ENCODE results near the gene MPST. TPM values are rescaled to one million over a fixed set of nuclear protein-coding genes. Genes with fewer than 3 reads are reported as not detected.
A peak's percentile ranks its signal among the peaks of the same experiment; 100 is the strongest.

MPST gene
- total RNA-seq, 1 donor from 2014 or later = 36.4 TPM

GRCh38 chr22:37020192-37020479 is 594 bp downstream of the MPST start:
- intact Hi-C loops (cut with DNase I) = no loop called here
- ATAC-seq = peak; percentile 64
- DNase-seq (ENCODE audit: low spot score) = no peak

GRCh38 chr22:37021041-37021440 is 1.5 kb downstream of the MPST start:
- DNase-seq (ENCODE audit: low spot score) (no peak), ATAC-seq (no peak)
- intact Hi-C loops (cut with DNase I) = no loop called here

- intact Hi-C loops (cut with DNase I) = no loop called here
- peak; percentile 72 for DNase-seq (ENCODE audit: low spot score)
- ATAC-seq = no peak
Observed at GRCh38 chr22:37021710-37022482, 2.4 kb downstream of the MPST start.

GRCh38 chr22:37022483-37023337 is 3.2 kb downstream of the MPST start:
- intact Hi-C loops (cut with DNase I) = no loop called here
- no peak for DNase-seq (ENCODE audit: low spot score)
- ATAC-seq = no peak

GRCh38 chr22:37023743-37024338 is 4.3 kb downstream of the MPST start:
- intact Hi-C loops (cut with DNase I) = no loop called here
- ATAC-seq (no peak), DNase-seq (ENCODE audit: low spot score) (no peak)

GRCh38 chr22:37024339-37025157 is 5.0 kb downstream of the MPST start:
- intact Hi-C loops (cut with DNase I) = no loop called here
- ATAC-seq (no peak), DNase-seq (ENCODE audit: low spot score) (no peak)

GRCh38 chr22:37025500-37026070 is 6.0 kb downstream of the MPST start:
- DNase-seq (ENCODE audit: low spot score) (no peak), ATAC-seq (no peak)
- intact Hi-C loops (cut with DNase I) = no loop called here

- intact Hi-C loops (cut with DNase I) = no loop called here
- no peak for ATAC-seq
- DNase-seq (ENCODE audit: low spot score) = no peak
Observed at GRCh38 chr22:37026325-37026724, 6.8 kb downstream of the MPST start.

GRCh38 chr22:37027556-37027955 is 8.0 kb downstream of the MPST start:
- intact Hi-C loops (cut with DNase I) = no loop called here
- ATAC-seq = no peak
- no peak for DNase-seq (ENCODE audit: low spot score)

- intact Hi-C loops (cut with DNase I) = no loop called here
- no peak for DNase-seq (ENCODE audit: low spot score)
- no peak for ATAC-seq
Observed at GRCh38 chr22:37028692-37029674, 9.4 kb downstream of the MPST start.

- DNase-seq (ENCODE audit: low spot score) (no peak), ATAC-seq (peak; percentile 7)
- intact Hi-C loops (cut with DNase I) = no loop called here
Observed at GRCh38 chr22:37030560-37031281, 11.2 kb downstream of the MPST start.

GRCh38 chr22:37032134-37032534 is 12.6 kb downstream of the MPST start:
- intact Hi-C loops (cut with DNase I) = no loop called here
- DNase-seq (ENCODE audit: low spot score) = no peak
- no peak for ATAC-seq

- DNase-seq (ENCODE audit: low spot score) (no peak), ATAC-seq (peak; percentile 72)
- intact Hi-C loops (cut with DNase I) = no loop called here
Observed at GRCh38 chr22:37032535-37033460, 13.3 kb downstream of the MPST start.

- intact Hi-C loops (cut with DNase I) = no loop called here
- no peak for ATAC-seq
- no peak for DNase-seq (ENCODE audit: low spot score)
Observed at GRCh38 chr22:37033605-37034430, 14.3 kb downstream of the MPST start.

- intact Hi-C loops (cut with DNase I) = no loop called here
Observed at GRCh38 chr22:37036655-37037377, 17.3 kb downstream of the MPST start.

More at GRCh38 chr22:37036655-37037377, 17.3 kb downstream of the MPST start:
- ATAC-seq = no peak
- DNase-seq (ENCODE audit: low spot score) = no peak
